ENCODE measurements around the gene TIMM29.

DNA sequence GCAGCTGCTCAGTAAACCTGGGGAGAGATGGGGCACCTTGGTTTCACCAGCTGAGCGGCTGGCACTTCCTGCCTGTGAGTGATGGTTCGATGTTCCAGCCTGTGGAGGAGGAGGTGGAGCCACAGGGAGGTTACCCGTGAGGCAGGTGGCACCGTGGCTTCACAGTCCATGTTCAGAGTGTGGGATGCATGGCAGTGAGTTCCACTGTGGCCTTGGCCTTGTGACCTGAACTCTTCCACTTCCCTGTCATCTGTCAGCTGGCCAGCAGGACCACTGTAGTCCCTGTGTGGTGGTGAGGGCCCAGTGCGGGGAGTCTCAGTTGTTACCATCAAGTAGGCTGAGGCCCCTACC lies 49.1 kb downstream of the TIMM29 start:
- TF ChIP-seq, protein P1, sequence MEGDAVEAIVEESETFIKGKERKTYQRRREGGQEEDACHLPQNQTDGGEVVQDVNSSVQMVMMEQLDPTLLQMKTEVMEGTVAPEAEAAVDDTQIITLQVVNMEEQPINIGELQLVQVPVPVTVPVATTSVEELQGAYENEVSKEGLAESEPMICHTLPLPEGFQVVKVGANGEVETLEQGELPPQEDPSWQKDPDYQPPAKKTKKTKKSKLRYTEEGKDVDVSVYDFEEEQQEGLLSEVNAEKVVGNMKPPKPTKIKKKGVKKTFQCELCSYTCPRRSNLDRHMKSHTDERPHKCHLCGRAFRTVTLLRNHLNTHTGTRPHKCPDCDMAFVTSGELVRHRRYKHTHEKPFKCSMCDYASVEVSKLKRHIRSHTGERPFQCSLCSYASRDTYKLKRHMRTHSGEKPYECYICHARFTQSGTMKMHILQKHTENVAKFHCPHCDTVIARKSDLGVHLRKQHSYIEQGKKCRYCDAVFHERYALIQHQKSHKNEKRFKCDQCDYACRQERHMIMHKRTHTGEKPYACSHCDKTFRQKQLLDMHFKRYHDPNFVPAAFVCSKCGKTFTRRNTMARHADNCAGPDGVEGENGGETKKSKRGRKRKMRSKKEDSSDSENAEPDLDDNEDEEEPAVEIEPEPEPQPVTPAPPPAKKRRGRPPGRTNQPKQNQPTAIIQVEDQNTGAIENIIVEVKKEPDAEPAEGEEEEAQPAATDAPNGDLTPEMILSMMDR (IDR thresholded peaks at IDR 0.05; ENCODE audit: poor library complexity, severe bottlenecking) = no peak
- TF ChIP-seq, protein P2, sequence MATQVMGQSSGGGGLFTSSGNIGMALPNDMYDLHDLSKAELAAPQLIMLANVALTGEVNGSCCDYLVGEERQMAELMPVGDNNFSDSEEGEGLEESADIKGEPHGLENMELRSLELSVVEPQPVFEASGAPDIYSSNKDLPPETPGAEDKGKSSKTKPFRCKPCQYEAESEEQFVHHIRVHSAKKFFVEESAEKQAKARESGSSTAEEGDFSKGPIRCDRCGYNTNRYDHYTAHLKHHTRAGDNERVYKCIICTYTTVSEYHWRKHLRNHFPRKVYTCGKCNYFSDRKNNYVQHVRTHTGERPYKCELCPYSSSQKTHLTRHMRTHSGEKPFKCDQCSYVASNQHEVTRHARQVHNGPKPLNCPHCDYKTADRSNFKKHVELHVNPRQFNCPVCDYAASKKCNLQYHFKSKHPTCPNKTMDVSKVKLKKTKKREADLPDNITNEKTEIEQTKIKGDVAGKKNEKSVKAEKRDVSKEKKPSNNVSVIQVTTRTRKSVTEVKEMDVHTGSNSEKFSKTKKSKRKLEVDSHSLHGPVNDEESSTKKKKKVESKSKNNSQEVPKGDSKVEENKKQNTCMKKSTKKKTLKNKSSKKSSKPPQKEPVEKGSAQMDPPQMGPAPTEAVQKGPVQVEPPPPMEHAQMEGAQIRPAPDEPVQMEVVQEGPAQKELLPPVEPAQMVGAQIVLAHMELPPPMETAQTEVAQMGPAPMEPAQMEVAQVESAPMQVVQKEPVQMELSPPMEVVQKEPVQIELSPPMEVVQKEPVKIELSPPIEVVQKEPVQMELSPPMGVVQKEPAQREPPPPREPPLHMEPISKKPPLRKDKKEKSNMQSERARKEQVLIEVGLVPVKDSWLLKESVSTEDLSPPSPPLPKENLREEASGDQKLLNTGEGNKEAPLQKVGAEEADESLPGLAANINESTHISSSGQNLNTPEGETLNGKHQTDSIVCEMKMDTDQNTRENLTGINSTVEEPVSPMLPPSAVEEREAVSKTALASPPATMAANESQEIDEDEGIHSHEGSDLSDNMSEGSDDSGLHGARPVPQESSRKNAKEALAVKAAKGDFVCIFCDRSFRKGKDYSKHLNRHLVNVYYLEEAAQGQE (IDR thresholded peaks at IDR 0.05; ENCODE audit: borderline replicate concordance) = no peak
- no peak for TF ChIP-seq POLR2AphosphoS5 (IDR thresholded peaks at IDR 0.05)
- no peak for TF ChIP-seq EZH2 (IDR thresholded peaks at IDR 0.05; ENCODE audit: borderline replicate concordance, insufficient read depth, low read length, poor library complexity, severe bottlenecking)
- no peak for TF ChIP-seq EP300 (conservative IDR thresholded peaks at IDR 0.05; ENCODE audit: poor library complexity, severe bottlenecking)
- no peak for TF ChIP-seq TAF1 (IDR thresholded peaks at IDR 0.05; ENCODE audit: low read depth)

Measured in neural cell (in vitro differentiated cells).